GM06990 (cell line): ENCODE data around the gene SH3PXD2A.

Source experiments
- DNase-seq: peaks from one replicate; pipeline ENCODE4 v3.0.0-alpha.2; 2011; ENCODE audit not compliant: insufficient read length; ENCODE audit errors: extremely low read depth
- H3K27me3 ChIP-seq: replicated peaks from 2 replicates; pipeline ENCODE4 v1.6.0; 2011; ENCODE audit warnings: low read length; ENCODE audit not compliant: control insufficient read depth, insufficient read depth
- H3K36me3 ChIP-seq: 2 replicates; pipeline ENCODE4 v1.5.1; 2011; ENCODE audit warnings: low read length; ENCODE audit not compliant: control insufficient read depth, insufficient read depth
- H3K4me3 ChIP-seq: replicated peaks from 2 replicates; pipeline ENCODE4 v1.5.1; 2011; ENCODE audit warnings: low read depth, mild to moderate bottlenecking, control low read depth, low read length
- TF ChIP-seq, protein P1 (sequence below): IDR thresholded peaks from 2 replicates; pipeline ENCODE4 v1.5.1; 2011; ENCODE audit warnings: low read length, control low read depth, mild to moderate bottlenecking, inconsistent platforms; ENCODE audit not compliant: insufficient read depth, poor library complexity, severe bottlenecking

Gene SH3PXD2A

DNA sequence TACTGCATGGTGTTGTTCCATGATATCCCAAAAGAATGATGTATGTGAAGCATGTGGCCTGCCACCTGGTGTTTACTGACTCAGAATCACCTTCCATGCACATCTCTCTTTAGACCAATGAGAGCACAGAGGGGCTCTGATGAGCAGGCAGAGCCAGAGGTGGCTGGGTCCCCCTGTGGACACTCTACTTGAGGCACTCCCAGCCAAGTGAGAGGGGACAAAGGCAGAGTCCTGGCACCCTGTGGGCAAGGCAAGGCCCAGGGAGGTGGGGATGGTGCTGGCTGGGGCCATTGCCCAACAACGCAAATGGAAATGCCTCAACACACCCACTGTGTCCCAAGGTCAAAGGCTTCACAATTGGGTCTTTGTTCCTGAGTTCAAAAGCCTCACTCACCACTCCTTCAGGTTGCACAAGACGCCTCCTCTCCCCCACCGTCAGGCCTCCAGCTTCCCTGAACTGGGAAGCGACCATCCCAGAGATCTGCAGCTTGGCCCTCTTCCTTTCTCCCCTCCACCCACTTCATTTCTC lies 197.3 kb downstream of the SH3PXD2A start:
- peaks cover 24% of the 10 kb centered on the region for H3K36me3 ChIP-seq
- H3K4me3 ChIP-seq: no peak overlapping the region
- no peaks in the 10 kb centered on the region for H3K27me3 ChIP-seq
- DNase-seq: no peak
- TF ChIP-seq, protein P1, sequence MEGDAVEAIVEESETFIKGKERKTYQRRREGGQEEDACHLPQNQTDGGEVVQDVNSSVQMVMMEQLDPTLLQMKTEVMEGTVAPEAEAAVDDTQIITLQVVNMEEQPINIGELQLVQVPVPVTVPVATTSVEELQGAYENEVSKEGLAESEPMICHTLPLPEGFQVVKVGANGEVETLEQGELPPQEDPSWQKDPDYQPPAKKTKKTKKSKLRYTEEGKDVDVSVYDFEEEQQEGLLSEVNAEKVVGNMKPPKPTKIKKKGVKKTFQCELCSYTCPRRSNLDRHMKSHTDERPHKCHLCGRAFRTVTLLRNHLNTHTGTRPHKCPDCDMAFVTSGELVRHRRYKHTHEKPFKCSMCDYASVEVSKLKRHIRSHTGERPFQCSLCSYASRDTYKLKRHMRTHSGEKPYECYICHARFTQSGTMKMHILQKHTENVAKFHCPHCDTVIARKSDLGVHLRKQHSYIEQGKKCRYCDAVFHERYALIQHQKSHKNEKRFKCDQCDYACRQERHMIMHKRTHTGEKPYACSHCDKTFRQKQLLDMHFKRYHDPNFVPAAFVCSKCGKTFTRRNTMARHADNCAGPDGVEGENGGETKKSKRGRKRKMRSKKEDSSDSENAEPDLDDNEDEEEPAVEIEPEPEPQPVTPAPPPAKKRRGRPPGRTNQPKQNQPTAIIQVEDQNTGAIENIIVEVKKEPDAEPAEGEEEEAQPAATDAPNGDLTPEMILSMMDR: no peak

DNA sequence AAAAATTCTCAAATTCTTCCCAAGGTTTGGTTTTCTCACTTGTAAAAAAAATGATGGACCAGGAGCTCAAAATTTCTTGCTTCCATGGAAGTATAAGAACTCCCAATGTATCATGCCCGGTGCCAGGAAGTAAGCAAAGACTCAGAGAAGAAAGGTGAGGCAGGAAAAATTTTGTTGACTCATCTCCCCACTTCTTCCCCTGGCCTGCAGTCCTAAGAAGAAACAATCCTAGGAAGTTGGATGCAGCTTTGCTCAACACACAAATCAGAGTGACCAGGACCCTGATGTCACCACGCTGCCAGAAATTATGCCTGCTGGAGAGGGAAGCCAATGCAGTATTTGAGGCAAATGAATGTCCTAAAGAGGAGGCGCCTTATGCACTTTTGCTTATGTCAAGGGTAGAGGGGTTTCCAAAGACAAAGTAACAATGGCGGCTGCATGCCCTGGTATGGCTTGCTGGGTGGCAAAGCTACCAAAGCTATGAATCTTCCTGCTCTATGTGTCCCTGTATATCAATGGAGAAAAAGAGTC lies 198.2 kb downstream of the SH3PXD2A start:
- no peak for DNase-seq
- no peak overlapping the region for H3K4me3 ChIP-seq
- no peaks in the 10 kb centered on the region for H3K27me3 ChIP-seq
- TF ChIP-seq, protein P1: no peak
- peaks cover 30% of the 10 kb centered on the region for H3K36me3 ChIP-seq

DNA sequence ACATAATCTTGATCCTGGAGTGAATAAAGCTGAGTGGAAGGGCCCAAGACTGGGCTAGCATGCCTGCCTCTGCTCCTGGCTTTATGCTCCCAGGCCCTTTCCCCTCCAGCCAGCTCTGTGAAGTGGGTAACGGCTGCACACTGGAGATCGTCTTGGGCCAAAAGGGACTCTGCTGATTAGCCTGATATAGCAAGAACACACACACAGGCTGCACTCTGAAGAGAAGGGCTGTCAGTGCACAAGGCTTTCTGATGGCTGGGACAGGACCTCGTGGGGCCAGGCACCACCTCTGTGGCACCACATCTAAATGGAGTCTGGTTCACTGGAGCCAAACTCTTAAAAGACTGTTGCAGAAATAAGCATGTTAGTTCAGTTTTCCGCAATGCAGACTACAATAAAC lies 200.5 kb downstream of the SH3PXD2A start:
- no peak for DNase-seq
- peaks cover 27% of the 10 kb centered on the region for H3K36me3 ChIP-seq
- H3K27me3 ChIP-seq: no peaks in the 10 kb centered on the region
- no peak overlapping the region for H3K4me3 ChIP-seq
- TF ChIP-seq, protein P1: no peak

DNA sequence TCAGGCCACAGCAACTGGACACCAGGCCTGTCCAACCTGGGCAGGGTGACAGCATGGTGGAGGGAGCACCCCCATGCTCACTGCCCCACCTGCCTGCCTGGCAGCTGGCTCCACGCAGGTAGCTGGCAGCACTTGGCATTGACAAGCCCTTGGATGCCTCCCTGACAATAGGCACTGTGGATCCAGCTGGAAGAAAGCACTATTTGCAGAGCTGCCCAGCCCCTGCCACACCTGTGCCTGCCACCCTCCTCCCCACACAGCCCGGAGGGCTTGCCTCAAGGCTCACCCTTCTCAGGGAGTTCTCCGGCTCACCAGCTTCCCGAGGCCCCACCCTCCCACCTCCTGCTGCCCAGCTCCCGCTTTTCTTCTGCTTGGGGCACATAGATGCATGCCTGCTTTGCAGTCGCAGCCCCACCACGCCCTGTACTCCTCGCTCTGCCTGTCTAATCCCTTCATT lies 201.8 kb downstream of the SH3PXD2A start:
- H3K4me3 ChIP-seq: no peak overlapping the region
- peaks cover 20% of the 10 kb centered on the region for H3K36me3 ChIP-seq
- no peak for DNase-seq
- no peaks in the 10 kb centered on the region for H3K27me3 ChIP-seq
- TF ChIP-seq, protein P1: no peak

DNA sequence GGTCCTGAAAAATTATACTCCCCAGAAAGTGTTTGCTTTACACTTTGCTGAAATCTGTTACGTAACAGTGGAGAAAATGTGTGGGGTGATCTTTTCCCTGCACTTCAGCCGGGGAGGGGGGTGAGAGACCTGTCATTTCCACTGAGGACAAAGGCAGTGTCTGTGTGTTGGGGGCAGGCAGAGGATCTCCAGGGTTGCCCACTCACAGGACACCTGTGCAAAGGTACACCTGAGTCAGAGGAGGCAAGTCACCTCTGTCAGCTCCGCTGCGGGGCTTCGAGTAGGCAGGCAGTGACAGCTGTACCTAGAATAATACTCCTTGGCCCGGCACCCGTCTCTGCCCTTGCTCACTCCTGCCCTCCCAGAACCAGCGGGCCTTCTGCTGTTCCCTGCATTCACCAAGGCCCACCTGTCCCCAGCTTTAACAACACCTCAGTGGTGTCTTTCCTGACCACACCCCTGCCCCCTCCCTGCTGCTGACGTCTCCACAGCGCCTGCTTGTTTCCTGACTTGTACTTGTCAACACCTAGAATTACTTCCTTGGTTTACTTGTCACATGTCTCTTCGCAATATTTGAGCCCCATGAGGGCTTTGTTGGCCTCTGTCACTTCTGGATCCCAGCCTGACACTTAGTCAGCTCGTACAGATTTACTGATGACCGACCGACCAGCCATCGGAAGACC lies 202.6 kb downstream of the SH3PXD2A start:
- Histone ChIP-seq H3K27me3 (no peaks in the 10 kb centered on the region), H3K4me3 (no peak overlapping the region), H3K36me3 (peaks cover 13% of the 10 kb centered on the region)
- no peak for DNase-seq
- TF ChIP-seq, protein P1: no peak
